ENCODE results near the gene RSBN1L.

DNA sequence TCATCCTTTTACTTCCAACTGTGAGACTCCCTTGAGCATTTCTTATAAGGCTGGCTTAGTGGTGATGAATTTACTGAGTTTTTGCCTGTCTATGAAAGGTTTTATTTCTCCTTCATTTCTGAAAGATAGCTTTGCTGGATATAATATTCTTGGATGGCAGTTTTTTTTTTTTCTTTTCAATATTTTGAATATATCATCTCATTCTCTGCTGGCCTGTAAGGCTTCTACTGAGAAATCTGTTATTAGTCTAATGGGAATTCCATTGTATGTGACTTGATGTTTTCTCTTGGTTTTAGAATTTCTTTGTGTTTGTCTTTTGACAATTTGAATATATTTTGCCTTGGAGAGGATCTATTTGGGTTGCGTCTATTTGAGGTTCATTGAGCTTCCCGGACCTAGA, 124.7 kb downstream of the RSBN1L start:
- TF ChIP-seq EZH2 (IDR thresholded peaks at IDR 0.05) (no peak), POLR2AphosphoS5 (IDR thresholded peaks at IDR 0.05; ENCODE audit: borderline replicate concordance, low read depth, low read length) (no peak), FOXP2 (optimal IDR thresholded peaks at IDR 0.05; ENCODE audit: control extremely low read depth, extremely low read length, insufficient read depth) (no peak)

All from SK-N-MC (cell line).